ENCODE results near the gene XAB2. TPM values are rescaled to one million over a fixed set of nuclear protein-coding genes. Genes with fewer than 3 reads are reported as not detected.

The XAB2 gene
- total RNA-seq, 3 donors from 2014 or later: 64.6 to 76.1 (median 67.2) TPM

DNA sequence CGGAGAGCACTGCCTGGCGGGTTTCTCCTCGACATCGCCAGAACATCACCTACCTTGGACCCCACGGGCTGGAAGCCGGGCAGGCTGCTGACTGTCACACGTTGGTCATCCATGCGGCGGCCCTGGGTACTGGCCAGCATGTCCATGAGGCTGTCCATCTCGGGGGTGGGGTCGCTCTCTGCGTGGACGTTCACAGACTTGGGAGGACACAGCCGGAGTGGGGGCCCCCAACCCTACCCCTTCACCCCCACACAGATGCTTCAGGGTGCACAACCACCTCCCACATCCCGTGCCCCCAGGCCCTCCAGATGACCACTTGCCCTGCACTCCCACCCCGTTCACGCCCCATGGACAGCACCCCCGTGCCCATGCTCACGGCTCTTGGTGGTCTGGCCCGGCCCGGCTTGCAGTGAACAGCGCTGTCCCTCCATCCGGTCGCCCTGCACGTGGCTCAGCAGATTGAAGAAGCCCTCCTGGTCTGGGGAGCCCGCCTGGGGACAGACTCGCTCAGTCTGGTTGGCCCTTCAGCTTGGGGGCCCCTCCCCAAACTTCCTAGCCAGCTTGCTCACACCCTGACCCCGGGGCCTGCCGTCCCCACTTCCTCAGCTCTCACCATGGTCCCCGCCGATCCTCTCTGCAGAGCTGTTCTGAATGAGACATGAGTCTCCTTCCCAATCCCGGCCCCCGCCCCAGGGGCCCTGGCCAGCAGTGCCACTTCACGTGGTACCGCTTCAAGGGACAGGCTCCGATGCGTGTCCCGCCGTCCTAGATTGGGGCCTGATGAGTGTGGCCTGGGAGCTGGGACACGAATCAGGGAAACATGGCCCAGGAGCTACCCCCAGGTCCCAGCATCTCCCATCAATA, 3.2 kb upstream of the XAB2 start:
- DNase-seq: no peak
- Mint-ChIP-seq H3K9me3 (no peaks in the 10 kb centered on the region), H3K4me3 (no peak overlapping the region), H3K4me1 (ENCODE audit: low read depth) (peaks cover 42% of the 10 kb centered on the region), H3K27me3 (ENCODE audit: low read depth) (no peaks in the 10 kb centered on the region), H3K36me3 (ENCODE audit: insufficient read depth) (peaks cover 8% of the 10 kb centered on the region)
- no peak for ATAC-seq

DNA sequence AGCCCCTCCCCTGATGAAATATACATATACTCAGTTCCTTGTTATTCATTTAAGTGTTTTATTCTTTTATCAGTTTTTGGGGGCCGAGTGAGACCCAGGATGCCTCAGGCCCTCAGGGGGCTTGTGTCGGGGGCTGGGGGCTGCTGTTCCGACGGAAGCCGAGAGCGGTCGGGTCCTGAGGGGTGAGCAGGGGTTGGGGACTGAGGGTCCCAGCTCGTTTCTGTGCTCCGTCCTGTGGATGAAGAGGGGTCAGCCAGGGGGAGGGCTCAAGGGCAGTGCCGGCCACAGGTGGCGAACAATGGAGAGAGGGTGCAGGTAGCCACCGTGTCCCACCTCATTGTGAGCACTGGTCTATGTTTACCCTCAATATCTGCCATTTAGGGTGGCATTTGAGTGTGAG, 2.2 kb upstream of the XAB2 start:
- no peaks in the 10 kb centered on the region for H3K27me3 Mint-ChIP-seq (ENCODE audit: low read depth)
- H3K9me3 Mint-ChIP-seq: no peaks in the 10 kb centered on the region
- ATAC-seq (no peak), DNase-seq (no peak)
- peak overlapping the region; percentile 48 for H3K4me3 Mint-ChIP-seq
- peaks cover 13% of the 10 kb centered on the region for H3K36me3 Mint-ChIP-seq (ENCODE audit: insufficient read depth)
- H3K4me1 Mint-ChIP-seq (ENCODE audit: low read depth): peaks cover 46% of the 10 kb centered on the region

DNA sequence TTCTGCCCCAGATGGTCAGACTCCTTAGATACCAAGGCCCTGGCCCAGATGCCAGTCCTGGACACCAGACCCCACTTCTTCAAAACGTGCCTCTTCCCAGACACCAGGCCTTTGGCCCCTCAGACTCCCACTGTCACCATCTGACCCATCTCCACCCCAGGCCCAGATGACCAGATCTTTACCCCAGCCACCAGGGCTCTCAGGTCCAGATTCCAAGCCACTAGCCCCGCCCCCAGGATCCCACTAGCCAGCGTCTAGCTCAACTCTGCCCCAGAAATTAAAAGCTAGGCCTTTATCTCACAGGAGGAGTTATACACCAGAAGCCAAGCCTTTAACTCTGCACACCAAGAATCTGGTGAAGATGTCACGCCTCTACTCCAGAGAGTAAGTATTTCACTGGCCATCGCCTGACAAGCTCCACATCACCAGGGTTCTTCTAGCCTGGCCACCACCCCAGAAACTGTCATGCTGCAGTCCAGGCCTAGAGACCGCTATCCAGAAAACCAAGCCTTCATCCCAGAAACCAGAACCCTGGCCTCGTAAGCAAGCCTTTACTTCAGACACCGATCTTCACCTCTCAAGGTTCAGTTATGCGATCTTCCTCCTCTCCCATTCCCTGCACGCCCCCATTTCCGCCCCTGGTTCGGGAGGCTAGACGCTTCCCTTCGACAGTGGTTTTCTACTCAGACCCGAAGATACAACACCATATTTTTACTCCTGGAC, 595 bp downstream of the XAB2 start:
- H3K9me3 Mint-ChIP-seq: no peaks in the 10 kb centered on the region
- peaks cover 16% of the 10 kb centered on the region for H3K36me3 Mint-ChIP-seq (ENCODE audit: insufficient read depth)
- DNase-seq (no peak), ATAC-seq (no peak)
- H3K4me3 Mint-ChIP-seq: peak overlapping the region; percentile 100
- H3K4me1 Mint-ChIP-seq (ENCODE audit: low read depth): peaks cover 42% of the 10 kb centered on the region
- no peaks in the 10 kb centered on the region for H3K27me3 Mint-ChIP-seq (ENCODE audit: low read depth)

DNA sequence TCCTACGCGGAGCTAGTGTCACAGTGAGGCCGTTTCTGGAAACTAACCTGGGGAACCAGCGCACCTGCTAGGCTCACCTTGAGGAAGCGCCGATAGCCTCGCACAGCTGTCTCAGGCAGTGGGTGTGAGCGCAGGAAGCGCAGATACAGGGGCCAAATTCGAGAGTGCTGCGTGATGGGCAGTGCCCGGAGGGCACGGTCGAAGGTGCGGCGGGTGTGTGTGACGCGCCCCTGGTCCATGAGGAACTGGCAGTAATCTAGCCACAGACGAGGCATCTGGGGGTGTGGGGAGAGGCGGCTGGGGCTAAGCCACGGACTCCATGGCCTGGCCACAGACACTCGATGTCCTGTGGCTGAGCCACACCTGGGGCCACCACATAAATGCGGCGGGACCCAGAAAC, 2.2 kb downstream of the XAB2 start:
- ATAC-seq: no peak
- H3K4me3 Mint-ChIP-seq: peak overlapping the region; percentile 42
- DNase-seq: no peak
- peaks cover 42% of the 10 kb centered on the region for H3K4me1 Mint-ChIP-seq (ENCODE audit: low read depth)
- no peaks in the 10 kb centered on the region for H3K9me3 Mint-ChIP-seq
- H3K36me3 Mint-ChIP-seq (ENCODE audit: insufficient read depth): peaks cover 21% of the 10 kb centered on the region
- H3K27me3 Mint-ChIP-seq (ENCODE audit: low read depth): no peaks in the 10 kb centered on the region

DNA sequence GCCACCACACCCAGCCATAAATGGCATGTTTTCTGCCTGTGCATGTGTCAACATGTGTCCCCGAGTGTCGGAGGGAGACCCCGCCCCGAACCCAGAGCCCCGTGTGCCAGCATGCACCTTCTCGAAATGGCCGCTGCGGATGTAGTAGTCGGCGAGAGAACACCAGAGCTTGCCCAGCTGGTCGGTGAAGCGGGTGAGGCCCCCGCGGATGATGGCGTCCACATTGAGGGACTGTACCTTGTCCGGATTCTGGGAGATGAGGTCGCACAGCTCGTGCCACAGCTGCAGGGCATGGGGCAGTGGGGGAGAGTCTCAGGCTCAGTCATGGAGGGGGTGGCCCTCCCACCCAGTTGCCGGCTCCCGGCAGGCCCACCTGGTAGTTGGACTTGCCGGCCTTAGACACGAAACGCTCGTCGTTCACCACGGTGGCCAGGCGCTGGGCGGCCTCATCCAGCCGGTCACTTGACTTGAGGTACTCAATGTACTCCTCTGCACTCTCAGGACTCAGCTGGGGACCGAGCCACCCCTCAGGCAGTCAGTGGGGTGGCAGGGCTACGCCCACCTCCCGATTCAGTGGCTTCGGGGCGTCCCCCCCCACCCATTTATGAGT, 3.5 kb downstream of the XAB2 start:
- no peaks in the 10 kb centered on the region for H3K27me3 Mint-ChIP-seq (ENCODE audit: low read depth)
- H3K36me3 Mint-ChIP-seq (ENCODE audit: insufficient read depth): peaks cover 24% of the 10 kb centered on the region
- ATAC-seq: no peak
- H3K9me3 Mint-ChIP-seq: no peaks in the 10 kb centered on the region
- H3K4me1 Mint-ChIP-seq (ENCODE audit: low read depth): peaks cover 39% of the 10 kb centered on the region
- no peak for DNase-seq
- H3K4me3 Mint-ChIP-seq: no peak overlapping the region

DNA sequence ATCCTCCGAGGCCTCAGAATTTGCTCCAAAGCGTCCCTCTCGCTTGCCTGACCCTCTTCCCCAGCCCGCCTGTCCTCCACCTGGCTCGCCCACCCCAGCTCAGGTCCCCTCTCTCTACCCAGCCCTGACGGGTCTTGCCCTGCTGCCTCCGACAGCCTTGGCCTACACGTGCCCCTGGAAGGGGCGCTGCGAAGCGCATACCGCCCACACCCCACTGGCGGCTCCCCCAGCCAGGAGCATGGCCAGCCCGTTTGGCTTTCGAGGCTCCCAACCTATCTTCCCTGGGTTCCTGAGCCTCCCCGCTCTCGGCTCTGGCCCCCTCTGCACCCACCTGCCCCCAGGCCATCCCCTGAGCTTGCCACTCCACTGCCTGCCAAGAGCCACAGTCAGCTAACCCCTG, 4.5 kb downstream of the XAB2 start:
- H3K9me3 Mint-ChIP-seq: no peaks in the 10 kb centered on the region
- H3K27me3 Mint-ChIP-seq (ENCODE audit: low read depth): no peaks in the 10 kb centered on the region
- peaks cover 24% of the 10 kb centered on the region for H3K36me3 Mint-ChIP-seq (ENCODE audit: insufficient read depth)
- DNase-seq: no peak
- no peak for ATAC-seq
- H3K4me3 Mint-ChIP-seq: no peak overlapping the region
- peaks cover 29% of the 10 kb centered on the region for H3K4me1 Mint-ChIP-seq (ENCODE audit: low read depth)

DNA sequence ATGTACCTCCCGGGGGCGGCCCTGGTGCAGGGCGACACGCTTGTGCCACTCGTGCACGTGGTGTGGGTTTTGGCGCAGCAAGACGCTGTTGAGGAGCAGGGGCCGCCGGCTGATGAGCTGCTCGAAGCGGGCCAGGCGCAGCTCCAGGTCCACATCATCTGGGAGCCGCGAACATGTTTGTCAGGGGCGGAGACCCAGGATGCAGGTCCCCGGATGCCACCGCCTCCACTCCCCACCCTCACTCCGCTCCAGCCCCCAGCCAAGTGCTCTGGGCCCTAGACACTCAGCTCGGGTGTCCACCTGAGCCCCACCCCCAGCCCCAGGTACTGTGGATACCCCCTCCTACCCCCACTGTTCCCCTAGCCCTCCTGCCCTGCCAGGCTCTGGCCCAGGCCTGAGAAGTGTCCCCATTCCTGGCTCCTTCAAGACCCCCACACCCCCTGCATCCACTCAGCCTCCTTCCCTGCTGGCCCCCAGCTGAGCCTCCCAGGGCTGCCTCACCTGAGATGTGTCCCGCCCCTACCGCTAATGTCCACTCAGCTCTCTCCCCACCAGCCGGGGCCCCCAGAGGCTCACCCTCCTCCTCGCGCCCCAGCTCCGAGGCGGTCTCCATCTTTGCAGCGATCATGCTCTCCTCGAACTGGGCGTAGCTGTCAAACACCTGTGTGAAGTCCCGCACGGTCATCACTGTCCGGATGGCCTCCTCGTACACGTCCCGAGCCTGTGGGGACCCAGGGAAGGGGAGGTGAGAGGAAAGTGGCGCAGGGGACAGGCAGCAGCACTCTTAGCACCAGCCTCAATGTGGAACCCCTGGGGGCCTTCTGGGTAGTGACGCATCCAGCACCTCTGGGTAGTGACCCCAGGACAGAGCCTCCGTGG, 5.4 kb downstream of the XAB2 start:
- H3K36me3 Mint-ChIP-seq (ENCODE audit: insufficient read depth): peaks cover 20% of the 10 kb centered on the region
- no peak overlapping the region for H3K4me3 Mint-ChIP-seq
- H3K4me1 Mint-ChIP-seq (ENCODE audit: low read depth): peaks cover 20% of the 10 kb centered on the region
- no peaks in the 10 kb centered on the region for H3K9me3 Mint-ChIP-seq
- DNase-seq: no peak
- no peak for ATAC-seq
- no peaks in the 10 kb centered on the region for H3K27me3 Mint-ChIP-seq (ENCODE audit: low read depth)

DNA sequence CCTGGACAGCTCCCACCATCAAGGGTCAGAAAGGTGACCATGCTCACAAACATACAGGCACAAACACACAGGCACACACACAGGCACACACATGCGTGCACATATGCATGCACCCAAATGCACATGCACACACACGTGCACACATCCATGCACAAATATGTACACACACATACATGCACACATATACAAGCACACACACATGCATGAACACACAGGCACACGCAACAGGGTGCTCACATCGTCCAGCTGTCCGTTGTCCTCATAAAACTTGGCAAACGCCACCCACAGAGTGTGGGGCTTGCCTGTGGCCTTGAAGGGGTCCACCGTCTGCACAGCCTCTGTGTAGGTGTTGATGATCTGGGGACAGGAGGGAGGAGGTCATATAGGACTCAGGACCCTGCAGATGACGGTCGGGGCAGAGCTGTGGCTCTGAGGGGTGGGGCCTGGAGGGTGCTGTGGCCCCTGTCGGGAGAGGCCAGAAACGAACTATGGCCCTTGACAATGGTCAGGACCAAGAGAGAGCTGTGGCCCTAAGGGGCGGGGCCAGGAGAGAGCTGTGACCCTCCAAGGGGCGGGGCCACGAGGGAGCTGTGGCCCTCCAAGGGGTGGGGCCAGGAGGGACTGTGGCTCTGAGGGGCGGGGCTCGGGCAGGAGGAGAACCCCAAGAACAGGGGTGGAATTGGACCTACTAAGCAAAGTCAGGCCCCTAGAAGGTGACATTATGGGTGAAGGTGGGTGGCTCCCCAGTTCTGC, 6.2 kb downstream of the XAB2 start:
- DNase-seq: no peak
- Mint-ChIP-seq H3K4me1 (ENCODE audit: low read depth) (peaks cover 12% of the 10 kb centered on the region), H3K27me3 (ENCODE audit: low read depth) (no peaks in the 10 kb centered on the region), H3K4me3 (no peak overlapping the region), H3K36me3 (ENCODE audit: insufficient read depth) (peaks cover 28% of the 10 kb centered on the region), H3K9me3 (no peaks in the 10 kb centered on the region)
- peak in 1 of 2 donors; percentile 49 for ATAC-seq

DNA sequence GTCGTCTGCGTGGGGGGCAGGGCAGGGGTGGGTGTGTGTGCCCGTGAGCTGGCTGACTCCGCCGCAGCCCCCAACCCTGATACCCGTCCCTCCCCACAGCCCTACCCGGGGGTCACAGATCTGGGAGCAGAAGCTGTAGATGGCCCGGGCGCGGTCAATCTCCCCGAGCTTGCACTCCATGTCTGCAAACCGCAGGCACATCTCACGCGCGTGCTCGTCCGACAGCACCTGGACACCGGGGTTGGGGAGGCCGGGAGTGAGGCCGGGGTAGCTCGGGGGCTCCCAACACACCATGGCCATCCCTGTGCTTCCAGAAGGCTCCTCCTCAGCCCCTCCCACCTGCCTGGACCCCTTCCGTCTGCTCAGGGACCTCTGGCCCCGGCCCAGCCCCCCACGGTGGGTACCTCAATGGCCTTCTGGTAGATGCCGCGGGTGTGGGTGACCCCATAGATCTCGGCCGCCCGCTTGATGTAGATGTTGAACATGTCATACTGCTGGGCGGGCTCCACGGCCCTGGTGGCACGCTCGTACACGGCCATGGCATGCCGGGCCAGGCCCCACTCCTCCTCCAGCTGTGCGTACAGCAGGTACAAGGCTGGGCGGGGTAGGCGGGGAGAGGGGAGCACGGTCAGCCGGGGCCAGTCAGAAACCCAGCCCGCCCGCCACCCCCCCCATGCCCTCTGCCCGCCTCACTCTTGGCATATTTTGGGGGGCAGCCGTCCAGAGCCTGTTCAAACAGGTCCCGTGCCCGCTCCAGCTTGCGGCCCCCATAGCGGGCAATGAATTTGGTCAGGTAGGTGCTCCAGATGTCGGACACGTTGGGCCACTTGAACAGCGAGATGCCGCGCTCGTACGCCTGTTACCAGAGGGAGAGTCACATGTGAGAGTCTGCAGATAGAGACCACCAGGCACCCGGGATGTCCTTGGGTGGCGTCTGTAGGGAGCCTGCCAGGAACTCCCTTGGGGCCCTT, 8.6 kb downstream of the XAB2 start:
- Mint-ChIP-seq H3K4me3 (no peak overlapping the region), H3K36me3 (ENCODE audit: insufficient read depth) (peaks cover 23% of the 10 kb centered on the region), H3K4me1 (ENCODE audit: low read depth) (no peaks in the 10 kb centered on the region), H3K9me3 (no peaks in the 10 kb centered on the region), H3K27me3 (ENCODE audit: low read depth) (no peaks in the 10 kb centered on the region)
- DNase-seq (no peak), ATAC-seq (no peak)

DNA sequence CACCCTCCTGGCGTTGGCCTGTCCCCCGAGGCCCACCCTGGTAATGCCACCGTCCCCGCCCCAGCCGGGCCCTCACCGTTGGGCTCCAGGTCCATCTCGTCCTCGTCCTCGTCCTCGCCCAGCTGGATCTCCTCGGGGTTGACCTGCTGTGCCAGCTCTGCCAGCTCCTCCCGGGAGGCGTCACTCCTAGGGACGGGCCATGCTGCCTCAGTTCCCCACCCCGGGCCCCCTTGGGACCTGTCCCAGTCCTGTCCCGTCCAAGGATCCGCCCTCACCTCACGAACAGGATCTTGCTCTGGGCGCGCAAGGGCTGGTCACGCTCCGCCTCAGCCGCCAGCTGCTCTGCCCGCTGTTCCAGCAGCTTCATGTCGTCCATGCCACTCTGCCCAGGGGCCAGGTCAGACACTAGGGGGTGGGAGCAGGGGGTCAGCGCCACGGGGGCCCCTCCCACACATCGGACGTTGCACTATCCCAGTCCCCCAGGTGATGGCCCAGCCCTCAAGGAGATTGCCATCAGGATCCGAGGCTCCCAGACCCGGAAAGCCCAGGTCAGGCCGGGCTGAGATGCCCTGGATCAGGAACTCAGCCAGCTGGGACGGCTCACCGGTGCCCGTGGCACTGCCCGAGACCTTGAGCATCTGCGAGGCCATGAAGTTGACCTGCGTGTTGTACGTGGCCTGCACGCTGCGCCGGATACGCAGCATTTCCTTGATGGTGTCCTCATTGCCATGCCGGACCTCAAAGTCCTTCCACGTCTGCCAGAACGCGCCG, 9.5 kb downstream of the XAB2 start:
- H3K36me3 Mint-ChIP-seq (ENCODE audit: insufficient read depth): peaks cover 21% of the 10 kb centered on the region
- H3K27me3 Mint-ChIP-seq (ENCODE audit: low read depth): no peaks in the 10 kb centered on the region
- ATAC-seq: no peak
- no peaks in the 10 kb centered on the region for H3K4me1 Mint-ChIP-seq (ENCODE audit: low read depth)
- no peak overlapping the region for H3K4me3 Mint-ChIP-seq
- H3K9me3 Mint-ChIP-seq: no peaks in the 10 kb centered on the region
- DNase-seq: no peak

DNA sequence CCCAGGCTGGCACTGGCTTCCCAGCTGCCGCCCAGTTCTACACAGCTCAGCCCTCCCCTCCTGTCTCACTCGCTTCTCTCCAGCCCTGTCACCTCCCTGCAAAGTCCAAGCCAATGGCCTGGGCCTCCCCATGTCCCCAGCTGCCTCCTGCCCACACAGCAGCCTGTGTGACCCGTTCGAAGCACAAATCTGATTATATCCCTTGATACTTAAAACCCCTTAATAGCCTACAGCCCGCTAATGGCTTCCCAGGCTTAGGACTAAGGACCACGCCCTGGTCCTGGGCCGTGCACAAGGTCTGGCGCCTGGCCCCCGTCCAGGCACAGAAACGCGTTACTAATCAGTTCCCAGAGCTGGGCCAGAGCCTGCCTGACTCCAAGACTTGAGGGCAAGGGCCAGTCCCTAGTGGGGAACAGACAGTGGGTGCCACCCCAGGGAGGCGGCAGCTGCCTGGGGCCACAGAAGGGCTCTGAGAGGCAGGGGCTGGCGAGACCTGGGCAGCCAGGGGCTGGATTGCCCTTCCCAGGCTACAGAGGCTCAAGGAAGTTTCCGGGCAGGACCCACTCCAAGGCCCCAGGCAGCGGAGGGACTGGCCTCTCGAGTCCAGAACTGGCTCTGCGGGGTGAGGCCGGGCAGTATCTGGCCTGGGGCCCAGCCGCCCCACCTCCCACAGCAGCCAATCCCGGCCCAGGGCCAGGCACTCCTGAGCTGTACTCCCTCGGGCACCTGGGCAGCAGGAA, 10.4 kb downstream of the XAB2 start:
- H3K9me3 Mint-ChIP-seq: no peaks in the 10 kb centered on the region
- ATAC-seq (no peak), DNase-seq (no peak)
- H3K36me3 Mint-ChIP-seq (ENCODE audit: insufficient read depth): peaks cover 21% of the 10 kb centered on the region
- no peak overlapping the region for H3K4me3 Mint-ChIP-seq
- no peaks in the 10 kb centered on the region for H3K27me3 Mint-ChIP-seq (ENCODE audit: low read depth)
- H3K4me1 Mint-ChIP-seq (ENCODE audit: low read depth): no peaks in the 10 kb centered on the region

Data from activated T-cell treated with anti-CD3 and anti-CD28 coated beads, Interleukin-2, amount 50 U/mL, for 4 hours (primary cell).